Glomerular endothelial cell (primary cell): ENCODE results near the gene ADGRG2. TPM values are rescaled to one million over a fixed set of nuclear protein-coding genes. Genes with fewer than 3 reads are reported as not detected.

Experiments
- DNase-seq: peaks from one replicate; pipeline ENCODE4 v3.0.0-alpha.2; 2011; ENCODE audit warnings: low read depth, low spot score; ENCODE audit errors: extremely low read depth
- total RNA-seq: library from RNA; depleted of rRNA; stranded (reverse); fragments of >200 nt; gene quantifications from 2 replicates; pipeline ENCODE4 v1.2.3, GENCODE V29; 2015

ADGRG2 gene
- total RNA-seq, 1 donor from 2014 or later, result not detected

GRCh38 chrX:18962329-18962728 lies 159.9 kb downstream of the ADGRG2 start:
- DNase-seq, result no peak

- no peak for DNase-seq
Observed at GRCh38 chrX:18961686-18962085, 160.6 kb downstream of the ADGRG2 start.

- DNase-seq, result no peak
Observed at GRCh38 chrX:18956303-18957032, 165.8 kb downstream of the ADGRG2 start.

GRCh38 chrX:18955676-18956075 lies 166.6 kb downstream of the ADGRG2 start:
- no peak for DNase-seq

GRCh38 chrX:18951032-18951431 lies 171.2 kb downstream of the ADGRG2 start:
- no peak for DNase-seq

- no peak for DNase-seq
Observed at GRCh38 chrX:18949944-18950301, 172.3 kb downstream of the ADGRG2 start.

GRCh38 chrX:18949291-18949943 lies 172.9 kb downstream of the ADGRG2 start:
- no peak for DNase-seq

GRCh38 chrX:18946611-18947010 lies 175.7 kb downstream of the ADGRG2 start:
- no peak for DNase-seq

GRCh38 chrX:18946157-18946556 lies 176.1 kb downstream of the ADGRG2 start:
- no peak for DNase-seq

- DNase-seq, result no peak
Observed at GRCh38 chrX:18945483-18945882, 176.8 kb downstream of the ADGRG2 start.

- DNase-seq, result no peak
Observed at GRCh38 chrX:18944482-18944881, 177.8 kb downstream of the ADGRG2 start.

- DNase-seq, result no peak
Observed at GRCh38 chrX:18941896-18942295, 180.4 kb downstream of the ADGRG2 start.

Other genes with a start within 250 kb of the ADGRG2 start
- gene PHKA2, start 138.4 kb downstream of the ADGRG2 start, total RNA-seq, result 6.7 and 29.7 TPM in 2 replicates
- gene PDHA1, start 221.5 kb upstream of the ADGRG2 start, total RNA-seq, result 61.2 and 74.1 TPM in 2 replicates